ENCODE results near the gene FAM107A.
"Not testable (repeated sequence)": the region's sequence is repeated elsewhere in the genome, so short reads cannot be mapped to it uniquely, and the experiment has no call there.

Gene FAM107A

GRCh38 chr3:58535531-58536500, 41.4 kb downstream of the FAM107A start:
- DNase-seq = no peak

DNA sequence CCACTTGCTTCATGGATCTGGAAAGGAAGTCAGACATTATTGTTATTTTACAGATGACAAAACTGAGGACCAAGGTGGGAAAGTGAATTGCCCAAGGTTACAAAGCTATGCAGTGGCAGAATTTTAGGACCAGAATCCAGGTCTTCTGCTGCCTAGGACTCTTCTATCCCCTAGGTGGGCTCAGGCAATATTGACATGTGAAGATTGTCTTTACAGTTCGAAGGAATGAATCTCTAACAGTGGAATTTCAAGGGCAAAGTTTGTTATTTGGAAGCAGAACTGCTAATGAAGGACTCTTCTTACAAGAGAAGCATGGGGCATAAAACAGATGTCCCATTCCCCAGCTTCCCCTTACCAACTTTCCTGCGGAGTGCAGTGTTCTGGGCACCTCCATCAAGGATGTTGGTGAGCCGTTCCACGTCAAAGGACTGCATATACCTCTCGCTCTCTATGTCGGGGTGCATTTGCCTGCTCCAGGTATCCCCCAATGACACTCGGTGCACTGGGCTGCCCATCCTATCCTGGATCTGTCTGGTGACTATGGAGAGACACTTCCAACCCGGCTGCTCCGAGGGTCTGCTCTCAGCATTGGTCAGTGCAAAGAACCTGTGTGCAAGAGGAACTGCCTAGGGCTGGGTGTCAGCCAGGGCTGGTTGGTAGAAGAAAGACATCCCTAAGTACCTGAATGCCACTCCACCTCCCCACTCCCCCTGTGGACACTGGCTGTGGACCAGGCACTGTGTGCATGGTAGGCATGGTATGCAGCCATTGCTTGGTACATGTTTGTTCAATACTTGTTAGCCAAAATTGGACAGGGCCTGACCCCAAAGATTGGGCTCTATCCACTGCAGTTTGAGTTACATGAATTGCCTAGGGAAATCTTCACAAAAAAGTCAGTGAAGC, 42.3 kb downstream of the FAM107A start:
- no peak for DNase-seq

- DNase-seq = peak; percentile 48
These were observed 44.4 kb downstream of the FAM107A start for GRCh38 chr3:58532794-58533220.

GRCh38 chr3:58531956-58532355, 45.2 kb downstream of the FAM107A start:
- DNase-seq = no peak

DNA sequence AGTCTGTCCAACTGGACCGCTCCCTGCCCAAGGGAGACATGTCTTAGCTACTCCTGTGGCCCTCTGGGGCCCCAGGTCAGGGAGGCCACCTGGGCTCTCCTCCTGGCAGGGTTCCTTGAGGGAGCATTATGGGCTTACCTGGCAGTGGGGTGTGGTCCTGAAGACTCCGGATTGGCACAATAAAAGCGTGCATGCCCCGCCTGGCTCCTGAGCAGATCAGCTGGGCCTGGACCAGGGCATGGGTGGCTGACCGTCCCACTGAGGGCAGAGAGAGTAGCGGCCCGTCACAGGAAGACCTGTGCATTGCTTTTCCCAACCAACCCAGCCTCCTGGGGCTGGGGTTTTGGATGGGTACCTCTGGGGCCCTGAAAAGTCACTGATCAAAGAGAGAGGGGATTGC, 45.6 kb downstream of the FAM107A start:
- DNase-seq = no peak

DNA sequence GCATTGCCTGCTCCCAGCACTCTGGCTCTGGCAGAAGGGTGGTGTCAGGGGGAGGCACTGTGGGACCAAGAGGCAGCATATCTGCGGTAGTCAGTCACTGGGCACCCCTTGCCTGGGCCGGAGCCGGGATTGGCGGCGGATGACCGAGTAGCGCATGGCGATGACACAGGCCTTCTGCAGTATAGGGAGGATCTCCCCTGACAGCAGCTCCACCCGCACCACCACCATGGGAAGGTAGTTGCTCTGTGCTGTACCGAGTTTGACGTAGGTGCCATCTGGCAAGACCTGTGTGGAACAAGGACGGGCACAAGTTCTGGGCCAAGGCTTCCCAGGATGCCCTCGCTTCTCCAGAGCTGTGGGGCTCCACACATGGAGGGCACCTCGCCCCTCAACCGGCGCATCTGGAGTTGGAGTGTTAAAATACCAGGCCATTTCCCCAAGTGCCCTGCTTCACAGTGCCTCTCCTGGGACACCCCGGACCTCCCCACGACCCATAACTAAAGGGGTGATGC, 46.8 kb downstream of the FAM107A start:
- no peak for DNase-seq

DNA sequence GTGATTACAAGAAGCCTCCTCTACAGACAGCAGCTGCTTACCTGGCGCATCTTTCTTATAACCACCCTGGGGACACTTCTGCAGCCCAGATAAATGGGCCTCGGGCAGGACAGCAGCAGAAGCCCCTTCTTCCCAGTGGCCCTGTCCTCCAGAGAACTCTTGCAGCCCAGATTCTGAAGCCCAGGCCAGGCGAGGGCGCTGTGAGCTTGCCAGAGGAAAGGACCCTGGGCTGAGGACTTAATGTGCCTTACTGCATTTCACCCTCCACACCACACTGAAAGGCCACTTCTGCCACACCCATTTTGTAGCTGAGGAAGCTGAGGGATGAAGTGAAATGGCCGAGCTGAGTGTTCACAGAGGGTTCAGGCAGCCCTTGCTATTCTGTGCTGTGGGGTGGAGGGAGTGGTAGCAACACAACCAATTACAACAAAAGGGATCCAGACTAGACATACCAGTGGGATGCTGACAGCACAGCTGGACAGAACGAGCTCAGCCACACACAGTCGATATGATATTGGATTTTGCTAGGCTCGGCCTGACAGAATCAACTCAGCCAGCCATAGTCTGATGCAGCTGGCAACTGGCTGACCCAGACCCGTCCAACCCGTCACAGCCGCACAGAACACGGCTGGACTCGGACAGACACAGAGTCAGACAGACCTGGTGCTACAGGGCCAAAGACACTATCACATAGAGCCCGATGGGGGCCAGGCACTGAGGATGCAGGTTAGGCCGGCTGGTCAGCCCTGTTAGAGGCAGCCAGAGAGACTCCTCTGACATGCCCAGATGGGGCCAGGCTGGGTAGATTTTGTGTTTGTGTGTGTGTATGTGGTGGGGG, 47.5 kb downstream of the FAM107A start:
- no peak for DNase-seq

DNA sequence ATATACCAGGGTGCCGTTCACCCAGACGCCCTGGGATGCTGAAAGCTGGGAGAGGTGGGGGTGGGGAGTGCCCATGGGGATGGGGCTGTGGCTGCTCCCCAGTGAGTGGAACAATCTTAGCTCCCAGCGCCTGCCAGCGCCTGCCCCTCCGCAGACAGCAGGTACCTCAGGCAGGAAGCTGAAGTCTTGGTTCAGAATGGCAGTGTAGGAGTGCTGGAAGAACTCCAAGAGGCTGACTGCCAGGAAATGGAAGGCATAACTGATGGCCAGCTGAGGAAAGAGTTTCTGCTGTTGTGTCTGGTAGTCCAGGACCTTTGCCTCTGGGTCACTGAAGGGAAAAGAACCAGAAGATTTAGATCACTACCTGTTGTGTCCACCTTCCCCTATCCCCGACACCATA, 48.6 kb downstream of the FAM107A start:
- no peak for DNase-seq

- DNase-seq = not testable (repeated sequence)
These were observed 49.8 kb downstream of the FAM107A start for GRCh38 chr3:58527440-58527839.

DNA sequence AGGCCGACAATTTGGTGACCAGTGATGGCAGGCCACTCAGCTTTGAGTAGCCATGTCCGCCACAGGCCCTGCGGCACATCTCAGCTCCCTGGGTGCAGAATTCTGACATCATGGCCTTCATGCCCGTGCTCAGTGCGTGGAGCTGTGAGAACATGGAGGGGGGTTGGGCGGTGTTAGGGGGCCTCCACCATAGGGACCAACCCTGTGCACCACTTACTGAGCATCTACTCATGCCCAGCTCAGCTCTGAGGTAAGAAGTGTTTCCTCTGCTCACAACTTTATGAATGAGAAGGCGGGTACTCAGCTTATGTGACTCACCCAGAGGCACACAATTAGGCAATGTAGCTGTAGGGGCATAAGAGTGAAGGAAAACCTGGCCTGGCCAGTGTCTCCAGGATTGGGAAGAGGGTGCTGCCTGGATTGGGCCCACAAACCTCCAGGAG, 50.7 kb downstream of the FAM107A start:
- peak; percentile 46 for DNase-seq

- DNase-seq = no peak
These were observed 52.8 kb downstream of the FAM107A start for GRCh38 chr3:58524326-58524888.

- DNase-seq = no peak
These were observed 54.3 kb downstream of the FAM107A start for GRCh38 chr3:58522759-58523425.

GRCh38 chr3:58521917-58522631, 55.1 kb downstream of the FAM107A start:
- no peak for DNase-seq

DNA sequence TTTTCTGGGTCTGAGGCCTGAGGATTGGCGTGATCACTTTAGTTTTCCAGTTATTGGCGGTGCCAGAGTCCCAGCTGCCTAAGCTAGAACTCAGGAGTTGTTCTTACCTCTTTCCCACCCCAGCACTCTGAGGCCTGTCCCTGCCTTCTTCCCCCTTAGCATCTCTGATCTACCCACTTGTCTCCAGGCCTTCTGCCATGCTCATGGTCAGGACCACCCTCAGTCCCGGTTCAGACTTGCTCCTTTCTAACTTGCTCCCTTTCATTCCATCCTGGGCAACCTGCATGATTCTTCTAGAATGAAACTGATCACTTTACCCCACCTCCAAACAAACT, 55.9 kb downstream of the FAM107A start:
- DNase-seq = no peak

- no peak for DNase-seq
These were observed 56.5 kb downstream of the FAM107A start for GRCh38 chr3:58520403-58521335.

DNA sequence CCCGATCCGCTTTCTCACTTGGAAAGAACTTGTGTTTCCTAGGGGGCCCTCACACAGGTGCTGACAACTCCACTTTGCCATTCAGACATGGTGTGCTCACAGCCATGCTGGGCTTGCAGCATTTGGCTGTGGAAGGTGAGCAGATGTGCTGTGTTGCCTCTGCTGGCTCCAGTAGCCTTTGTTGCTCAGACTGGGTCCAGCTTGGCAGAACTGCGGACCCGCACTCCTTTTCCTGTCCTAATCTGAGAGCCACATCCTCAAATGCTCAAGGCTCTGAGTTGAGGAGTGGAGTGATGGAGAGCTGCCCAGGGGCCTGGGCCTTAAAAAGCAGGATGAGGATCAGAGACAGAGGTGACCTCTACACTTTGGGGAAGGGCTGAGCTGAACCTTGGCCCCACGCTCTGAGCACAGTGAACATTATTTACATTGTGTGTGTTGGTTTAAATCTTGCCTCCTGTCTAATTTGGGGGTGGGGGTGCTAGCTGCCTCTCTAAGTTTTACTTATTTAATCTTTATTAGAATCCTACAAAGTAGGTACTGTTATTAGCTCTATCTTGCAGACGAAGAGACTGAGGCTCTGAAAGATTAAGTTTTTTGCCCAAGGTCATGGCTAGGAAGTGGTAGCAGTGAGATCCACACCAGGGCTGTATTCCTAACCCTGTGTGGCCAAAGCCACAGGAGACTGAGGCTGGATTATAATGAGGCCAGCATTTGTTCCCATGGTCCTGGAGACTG, 57.4 kb downstream of the FAM107A start:
- DNase-seq = no peak

- DNase-seq = no peak
These were observed 58.9 kb downstream of the FAM107A start for GRCh38 chr3:58518291-58518789.

DNA sequence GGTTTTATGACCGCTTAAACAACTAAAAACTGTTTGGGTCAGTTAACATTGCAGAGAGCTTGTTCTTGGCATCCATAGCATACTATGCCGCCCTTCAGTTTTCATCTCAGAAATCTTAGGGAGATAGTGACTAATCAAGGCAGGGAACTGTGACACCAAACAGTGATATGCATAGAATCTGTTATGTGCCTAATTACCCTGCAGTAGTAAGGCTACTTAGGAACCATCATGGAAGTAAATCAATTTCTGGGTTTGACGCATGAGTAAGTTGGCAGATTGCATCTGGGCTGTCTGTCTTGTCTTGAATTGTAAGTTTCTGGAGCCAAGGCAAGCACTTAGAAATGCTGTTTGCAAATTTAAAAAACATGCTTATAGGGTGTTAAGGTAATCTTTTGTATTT, 62.8 kb downstream of the FAM107A start:
- no peak for DNase-seq

Data from amniotic stem cell (primary cell).